Head of caudate nucleus (tissue), 42 donors: ENCODE data around the gene MAP2K6.

Experiments
- DNase-seq, 42 donors: peaks; one replicate each; pipeline versions ENCODE4 v3.0.0 to v3.0.0-alpha.2; 2020 to 2021; ENCODE audit warnings: mixed read lengths in 7 of 42
- intact Hi-C: fragments of 100-400 bp; cut with DNase I; formaldehyde crosslinking; loops from one replicate; pipeline ENCODE4 v1.15.0; 2022

MAP2K6 gene

GRCh38 chr17:69414408-69415274 lies at the start of gene MAP2K6:
MAP2K6 (plus strand) TSS chr17:69414697; CDS start chr17:69414985, 288 bp downstream.
- peak; percentile 85 to 96 (median 90) for DNase-seq
- intact Hi-C loops, result no loop called here

GRCh38 chr17:69367298-69367697 lies 47.2 kb upstream of the MAP2K6 start:
- intact Hi-C loops, result no loop called here
- DNase-seq, result no peak

- DNase-seq, result no peak
- intact Hi-C loops, result no loop called here
Observed at GRCh38 chr17:69373069-69373468, 41.4 kb upstream of the MAP2K6 start.

GRCh38 chr17:69375229-69375628 lies 39.3 kb upstream of the MAP2K6 start:
- intact Hi-C loops, result no loop called here

GRCh38 chr17:69388822-69389442 lies 25.6 kb upstream of the MAP2K6 start:
- no peak for DNase-seq
- intact Hi-C loops, result no loop called here

More at GRCh38 chr17:69375229-69375628, 39.3 kb upstream of the MAP2K6 start:
- no peak for DNase-seq

- no peak for DNase-seq
- intact Hi-C loops, result no loop called here
Observed at GRCh38 chr17:69390795-69391501, 23.5 kb upstream of the MAP2K6 start.

GRCh38 chr17:69401251-69401650 lies 13.2 kb upstream of the MAP2K6 start:
- intact Hi-C loops, result no loop called here

GRCh38 chr17:69402052-69402451 lies 12.4 kb upstream of the MAP2K6 start:
- DNase-seq, result no peak
- intact Hi-C loops, result no loop called here

More at GRCh38 chr17:69401251-69401650, 13.2 kb upstream of the MAP2K6 start:
- no peak for DNase-seq

GRCh38 chr17:69404399-69404798 lies 10.1 kb upstream of the MAP2K6 start:
- no peak for DNase-seq
- intact Hi-C loops, result no loop called here

- no peak for DNase-seq
- intact Hi-C loops, result no loop called here
Observed at GRCh38 chr17:69405096-69405495, 9.4 kb upstream of the MAP2K6 start.

- intact Hi-C loops, result no loop called here
Observed at GRCh38 chr17:69406941-69407340, 7.6 kb upstream of the MAP2K6 start.

GRCh38 chr17:69407759-69408158 lies 6.7 kb upstream of the MAP2K6 start:
- no peak for DNase-seq
- intact Hi-C loops, result no loop called here

More at GRCh38 chr17:69406941-69407340, 7.6 kb upstream of the MAP2K6 start:
- DNase-seq, result no peak

- intact Hi-C loops, result no loop called here
Observed at GRCh38 chr17:69410671-69411070, 3.8 kb upstream of the MAP2K6 start.

GRCh38 chr17:69411766-69412165 lies 2.7 kb upstream of the MAP2K6 start:
- intact Hi-C loops, result no loop called here

More at GRCh38 chr17:69410671-69411070, 3.8 kb upstream of the MAP2K6 start:
- no peak for DNase-seq

GRCh38 chr17:69412251-69412671 lies 2.2 kb upstream of the MAP2K6 start:
- intact Hi-C loops, result no loop called here
- DNase-seq, result no peak

More at GRCh38 chr17:69411766-69412165, 2.7 kb upstream of the MAP2K6 start:
- peak in 20 of 42 donors; percentile 4 to 78 (median 30) for DNase-seq

GRCh38 chr17:69415431-69415830 lies 934 bp downstream of the MAP2K6 start:
- no peak for DNase-seq
- intact Hi-C loops, result no loop called here

- intact Hi-C loops, result no loop called here
- DNase-seq, result no peak
Observed at GRCh38 chr17:69417545-69418483, 3.3 kb downstream of the MAP2K6 start.

GRCh38 chr17:69418535-69418934 lies 4.0 kb downstream of the MAP2K6 start:
- DNase-seq, result no peak
- intact Hi-C loops, result no loop called here

GRCh38 chr17:69423450-69423849 lies 9.0 kb downstream of the MAP2K6 start:
- intact Hi-C loops, result no loop called here
- DNase-seq, result no peak
